Effector memory CD4-positive, alpha-beta T cell (primary cell): ENCODE measurements around the gene UBFD1.

Experiments used
- DNase-seq, 3 donors: peaks; one replicate each; pipeline ENCODE4 v3.0.0-alpha.2; 2020
- H3K27ac ChIP-seq: 2 replicates; pipeline ENCODE4 v1.7.0; 2013; ENCODE audit warnings: mild to moderate bottlenecking, low read length, moderate library complexity; ENCODE audit not compliant: insufficient read depth, poor library complexity, severe bottlenecking
- H3K27me3 ChIP-seq: replicated peaks from 2 replicates; pipeline ENCODE4 v1.7.0; 2013; ENCODE audit warnings: mild to moderate bottlenecking, low read length; ENCODE audit not compliant: insufficient read depth, control insufficient read depth, poor library complexity, severe bottlenecking
- H3K36me3 ChIP-seq: 2 replicates; pipeline ENCODE4 v1.7.0; 2013; ENCODE audit warnings: mild to moderate bottlenecking, low read length, moderate library complexity; ENCODE audit not compliant: control insufficient read depth, insufficient read depth
- H3K4me1 ChIP-seq: 2 replicates; pipeline ENCODE4 v1.7.0; 2013; ENCODE audit warnings: low read length, mild to moderate bottlenecking; ENCODE audit not compliant: control insufficient read depth, insufficient read depth, poor library complexity, severe bottlenecking
- H3K4me3 ChIP-seq: 2 replicates; pipeline ENCODE4 v1.7.0; 2013; ENCODE audit warnings: low read length, low read depth, mild to moderate bottlenecking; ENCODE audit not compliant: insufficient read depth, poor library complexity, severe bottlenecking
- H3K9me3 ChIP-seq: 2 replicates; pipeline ENCODE4 v1.7.0; 2013; ENCODE audit warnings: mild to moderate bottlenecking, low read length, moderate library complexity; ENCODE audit not compliant: control insufficient read depth

UBFD1 gene

GRCh38 chr16:23566724-23567123 lies 9.2 kb downstream of the UBFD1 start:
- Histone ChIP-seq H3K27ac (no peak overlapping the region), H3K36me3 (peaks cover 66% of the 10 kb centered on the region), H3K9me3 (no peaks in the 10 kb centered on the region), H3K4me3 (no peak overlapping the region), H3K4me1 (no peaks in the 10 kb centered on the region), H3K27me3 (no peaks in the 10 kb centered on the region)
- DNase-seq, result no peak

GRCh38 chr16:23567602-23568001 lies 10.1 kb downstream of the UBFD1 start:
- no peak for DNase-seq
- no peaks in the 10 kb centered on the region for H3K4me1 ChIP-seq
- H3K4me3 ChIP-seq, result no peak overlapping the region
- no peaks in the 10 kb centered on the region for H3K9me3 ChIP-seq
- H3K36me3 ChIP-seq, result peaks cover 65% of the 10 kb centered on the region
- H3K27me3 ChIP-seq, result no peaks in the 10 kb centered on the region
- no peak overlapping the region for H3K27ac ChIP-seq

GRCh38 chr16:23570992-23571632 lies 13.6 kb downstream of the UBFD1 start:
- Histone ChIP-seq H3K4me3 (no peak overlapping the region), H3K27ac (no peak overlapping the region), H3K27me3 (no peaks in the 10 kb centered on the region), H3K9me3 (no peaks in the 10 kb centered on the region), H3K4me1 (no peaks in the 10 kb centered on the region), H3K36me3 (peaks cover 53% of the 10 kb centered on the region)
- no peak for DNase-seq

GRCh38 chr16:23571895-23572294 lies 14.4 kb downstream of the UBFD1 start:
- no peaks in the 10 kb centered on the region for H3K4me1 ChIP-seq
- H3K27ac ChIP-seq, result no peak overlapping the region
- no peaks in the 10 kb centered on the region for H3K9me3 ChIP-seq
- no peak for DNase-seq
- H3K4me3 ChIP-seq, result no peak overlapping the region
- H3K36me3 ChIP-seq, result peaks cover 49% of the 10 kb centered on the region
- H3K27me3 ChIP-seq, result no peaks in the 10 kb centered on the region

- peaks cover 44% of the 10 kb centered on the region for H3K36me3 ChIP-seq
- no peaks in the 10 kb centered on the region for H3K9me3 ChIP-seq
- DNase-seq, result no peak
- no peak overlapping the region for H3K27ac ChIP-seq
- H3K27me3 ChIP-seq, result no peaks in the 10 kb centered on the region
- no peaks in the 10 kb centered on the region for H3K4me1 ChIP-seq
- H3K4me3 ChIP-seq, result no peak overlapping the region
Observed at GRCh38 chr16:23572394-23572793, 14.9 kb downstream of the UBFD1 start.

- DNase-seq, result no peak
- Histone ChIP-seq H3K9me3 (no peaks in the 10 kb centered on the region), H3K27me3 (no peaks in the 10 kb centered on the region), H3K4me3 (no peak overlapping the region), H3K4me1 (no peaks in the 10 kb centered on the region), H3K27ac (no peak overlapping the region), H3K36me3 (peaks cover 43% of the 10 kb centered on the region)
Observed at GRCh38 chr16:23573817-23574216, 16.3 kb downstream of the UBFD1 start.

- H3K9me3 ChIP-seq, result no peaks in the 10 kb centered on the region
- H3K27ac ChIP-seq, result no peak overlapping the region
- DNase-seq, result no peak
- H3K4me1 ChIP-seq, result no peaks in the 10 kb centered on the region
- H3K4me3 ChIP-seq, result no peak overlapping the region
- H3K36me3 ChIP-seq, result peaks cover 45% of the 10 kb centered on the region
- no peaks in the 10 kb centered on the region for H3K27me3 ChIP-seq
Observed at GRCh38 chr16:23575834-23576233, 18.3 kb downstream of the UBFD1 start.

GRCh38 chr16:23577493-23577892 lies 20.0 kb downstream of the UBFD1 start:
- Histone ChIP-seq H3K4me3 (no peak overlapping the region), H3K27me3 (no peaks in the 10 kb centered on the region), H3K36me3 (peaks cover 44% of the 10 kb centered on the region), H3K4me1 (no peaks in the 10 kb centered on the region), H3K9me3 (no peaks in the 10 kb centered on the region), H3K27ac (no peak overlapping the region)
- no peak for DNase-seq

GRCh38 chr16:23578101-23578830 lies 20.7 kb downstream of the UBFD1 start:
- Histone ChIP-seq H3K27me3 (no peaks in the 10 kb centered on the region), H3K4me1 (no peaks in the 10 kb centered on the region), H3K36me3 (peaks cover 37% of the 10 kb centered on the region), H3K9me3 (no peaks in the 10 kb centered on the region), H3K27ac (no peak overlapping the region), H3K4me3 (no peak overlapping the region)
- DNase-seq, result no peak

GRCh38 chr16:23579371-23579770 lies 21.8 kb downstream of the UBFD1 start:
- peaks cover 30% of the 10 kb centered on the region for H3K36me3 ChIP-seq

More at GRCh38 chr16:23579371-23579770, 21.8 kb downstream of the UBFD1 start:
- H3K4me3 ChIP-seq, result no peak overlapping the region
- H3K4me1 ChIP-seq, result no peaks in the 10 kb centered on the region
- H3K27ac ChIP-seq, result no peak overlapping the region
- no peak for DNase-seq
- H3K9me3 ChIP-seq, result no peaks in the 10 kb centered on the region
- H3K27me3 ChIP-seq, result no peaks in the 10 kb centered on the region
